Heart right ventricle (tissue), 16 donors: Measurements from ENCODE around the gene CABLES1. TPM values are rescaled to one million over a fixed set of nuclear protein-coding genes. Genes with fewer than 3 reads are reported as not detected.

ENCODE experiments used
- ATAC-seq, 8 donors: fragments of 200-7000 bp; cut with Tn5 transposase; one replicate each; pipeline ENCODE4 v1.9.1; 2020; ENCODE audit warnings: mild to moderate bottlenecking in 8 of 8, moderate library complexity in 8 of 8, moderate number of reproducible peaks in 1 of 8
- DNase-seq, 2 donors: peaks; one replicate each; pipeline ENCODE4 v3.0.0-alpha.2; 2020
- H3K27ac ChIP-seq, 10 donors: fragments of 200-600 bp; sonication (generic) in 2 of 10; one replicate each; pipeline versions ENCODE4 v1.5.0 to v1.8.0; 2020 to 2022; ENCODE audit warnings: mild to moderate bottlenecking in 3 of 10
- H3K27me3 ChIP-seq, 7 donors: fragments of 200-600 bp; one replicate each; pipeline ENCODE4 v1.8.0; 2021 to 2022; ENCODE audit warnings: mild to moderate bottlenecking in 2 of 7
- H3K36me3 ChIP-seq, 9 donors: fragments of 200-600 bp; sonication (generic) in 1 of 9; one replicate each; pipeline versions ENCODE4 v1.5.0 to v1.8.0; 2020 to 2022; ENCODE audit warnings: mild to moderate bottlenecking in 2 of 9
- H3K4me1 ChIP-seq, 9 donors: fragments of 200-600 bp; sonication (generic) in 1 of 9; one replicate each; pipeline versions ENCODE4 v1.5.0 to v1.8.0; 2020 to 2022; ENCODE audit warnings: mild to moderate bottlenecking in 4 of 9
- H3K4me3 ChIP-seq, 10 donors: fragments of 200-600 bp; sonication (generic) in 2 of 10; one replicate each; pipeline versions ENCODE4 v1.5.0 to v1.8.0; 2020 to 2022; ENCODE audit warnings: mild to moderate bottlenecking in 7 of 10, moderate library complexity in 2 of 10
- H3K9me3 ChIP-seq, 11 donors: fragments of 200-600 bp in 10 of 11; sonication (generic) in 2 of 11; one replicate each; pipeline versions ENCODE4 v1.5.0 to v1.8.0; 2013 to 2022; ENCODE audit warnings: mild to moderate bottlenecking in 2 of 11, control low read depth in 1 of 11, moderate library complexity in 1 of 11
- CTCF ChIP-seq, 9 donors: fragments of 200-600 bp; sonication (generic) in 2 of 9; IDR thresholded peaks; one replicate each; pipeline versions ENCODE4 v1.5.0 to v1.8.0; 2021 to 2022; ENCODE audit warnings: antibody characterized with exemption in 9 of 9, mild to moderate bottlenecking in 5 of 9, moderate library complexity in 1 of 9
- WGBS, 2 donors: extraction: QIAGEN DNeasy Blood & Tissue Kit; methylation state at CpG; one replicate each; pipeline ENCODE4 v1.1.7; 2013; ENCODE audit warnings: inconsistent platforms in 1 of 2; 5-methylcytosine and 5-hydroxymethylcytosine counted together
- intact Hi-C, 10 donors: fragments of 100-400 bp; cut with DNase I; formaldehyde crosslinking; loops; one replicate each; pipeline versions ENCODE4 v1.11.1 to v1.14.2; 2022
- polyA plus RNA-seq, 2 donors: library from polyadenylated mRNA; stranded (reverse); fragments of 200-250 nt; gene quantifications; one replicate each; pipeline ENCODE4 v1.2.3, GENCODE V29; 2013
- total RNA-seq, 10 donors: library from RNA; stranded (reverse); fragmentation: NEBNext Ultra II Directional in 3 of 10; extraction: Animal tissue kit (Norgen Biotek cat#: 25700) in 3 of 10; gene quantifications; one replicate each; pipeline versions ENCODE4 v1.2.1 to v1.2.4, GENCODE V29; 2021 to 2023
- donor health status: Arrhythmogenic right ventricular cardiomyopathy.
- donor health status: ischemic (EF 13 %, LVEDD 7.1; RV severe dilation, severe dysfunction).
- donor health status: healthy with polysubstance abuse.
- donor health status: DM: no; HTN: yes; CAD: no.
- donor health status: DM: no; HTN: no; CAD: no.
- donor health status: ischemic (EF 25% LVEDD 6.9; RV normal size, moderate dysfunction).
- donor health status: ischemic (EF 25% LVEDD 5.7; RV mildly dilated, moderate dysfunction).
- donor health status: healthy.
- donor health status: DM: yes; HTN: yes; CAD: no.
- donor health status: Ischemic cardiomyopathy.
- donor health status: ischemic (EF 35%, LVEDD 5.7; RV mildly dilated, moderate dysfunction).
- donor health status: nonischemic (EF 11% LVEDD 7.7; RV severe dilation, severe dysfunction).
- donor health status: DM: yes; HTN: yes; CAD: no.
- donor health status: PGD.
- donor health status: ischemic (EF 29% LVEDD 5.4; RV normal size, mild dysfunction).
- donor health status: nonischemic (EF 23%, LVEDD 6.1; RV moderate dilation, normal function).

The CABLES1 gene
- total and polyA plus RNA-seq, 12 donors: 1.0 to 2.2 (median 1.8) TPM

GRCh38 chr18:23179416-23179815, 44.1 kb downstream of the CABLES1 start:
- no peaks in the 10 kb centered on the region for H3K36me3 ChIP-seq
- no peaks in the 10 kb centered on the region for H3K27me3 ChIP-seq
- H3K4me3 ChIP-seq: no peak overlapping the region
- DNase-seq (no peak), ATAC-seq (no peak)
- intact Hi-C loops: loop anchor here in 1 of 10 donors (10.0 kb wide), 1 partner anchor 45 kb away; no protein-coding TSS in a partner anchor
- 76 to 82% methylated on average over 6 of the region's 6 CpGs for WGBS, 2 donors
- no peaks in the 10 kb centered on the region for H3K9me3 ChIP-seq
- no peak for TF ChIP-seq CTCF (IDR thresholded peaks at IDR 0.05)
- peak overlapping the region in 6 of 10 donors; percentile 13 to 53 (median 38) for H3K27ac ChIP-seq
- H3K4me1 ChIP-seq: peaks cover 0 to 21% (median 2%) of the 10 kb centered on the region in 9 donors

GRCh38 chr18:23181547-23181946, 46.3 kb downstream of the CABLES1 start:
- H3K4me1 ChIP-seq: peaks cover 0 to 21% (median 2%) of the 10 kb centered on the region in 9 donors
- H3K27ac ChIP-seq: no peak overlapping the region
- no peak for DNase-seq
- no peak for TF ChIP-seq CTCF (IDR thresholded peaks at IDR 0.05)
- no peaks in the 10 kb centered on the region for H3K27me3 ChIP-seq
- intact Hi-C loops: no loop called here
- no peak for ATAC-seq
- no peak overlapping the region for H3K4me3 ChIP-seq
- H3K36me3 ChIP-seq: no peaks in the 10 kb centered on the region
- no peaks in the 10 kb centered on the region for H3K9me3 ChIP-seq

- H3K36me3 ChIP-seq: no peaks in the 10 kb centered on the region
- H3K4me1 ChIP-seq: peaks cover 0 to 19% (median 2%) of the 10 kb centered on the region in 9 donors
- no peaks in the 10 kb centered on the region for H3K9me3 ChIP-seq
- DNase-seq: no peak
- no peaks in the 10 kb centered on the region for H3K27me3 ChIP-seq
- WGBS, 2 donors: 88 to 90% methylated on average over 9 of the region's 9 CpGs
- TF ChIP-seq CTCF (IDR thresholded peaks at IDR 0.05): no peak
- peak overlapping the region in 2 of 10 donors; percentile 19 to 31 for H3K27ac ChIP-seq
- no peak overlapping the region for H3K4me3 ChIP-seq
- no peak for ATAC-seq
- intact Hi-C loops: no loop called here
Measured at GRCh38 chr18:23182606-23183005, 47.3 kb downstream of the CABLES1 start.

- Histone ChIP-seq H3K9me3 (no peaks in the 10 kb centered on the region), H3K27me3 (no peaks in the 10 kb centered on the region), H3K27ac (peak overlapping the region in 3 of 10 donors; percentile 15 to 31 (median 19)), H3K4me1 (peaks cover 0 to 18% (median 2%) of the 10 kb centered on the region in 9 donors), H3K36me3 (no peaks in the 10 kb centered on the region), H3K4me3 (no peak overlapping the region)
- ATAC-seq (peak in 3 of 8 donors; percentile 30 to 57 (median 43)), DNase-seq (no peak)
- no peak for TF ChIP-seq CTCF (IDR thresholded peaks at IDR 0.05)
- intact Hi-C loops: no loop called here
- 78 to 82% methylated on average over 8 of the region's 8 CpGs for WGBS, 2 donors
Measured at GRCh38 chr18:23183411-23184150, 48.3 kb downstream of the CABLES1 start.
